SK-N-MC (cell line): ENCODE measurements around the gene HBD.

Source experiments
- EZH2 ChIP-seq: fragments of 200-600 bp; sonication (generic); IDR thresholded peaks from one replicate; pipeline ENCODE4 v1.6.1; 2017; ENCODE audit warnings: antibody characterized with exemption
- FOXP2 ChIP-seq: optimal IDR thresholded peaks from 2 replicates; pipeline ENCODE3; 2011; ENCODE audit warnings: mild to moderate bottlenecking, moderate library complexity; ENCODE audit not compliant: insufficient read depth; ENCODE audit errors: extremely low read length, control extremely low read depth
- POLR2AphosphoS5 ChIP-seq: IDR thresholded peaks from 2 replicates; pipeline ENCODE4 v1.6.1; 2012; ENCODE audit warnings: mild to moderate bottlenecking, low read depth, low read length, borderline replicate concordance

- TF ChIP-seq EZH2 (no peak), FOXP2 (no peak), POLR2AphosphoS5 (no peak)
These were observed 41.3 kb upstream of the HBD start for GRCh38 chr11:5275369-5276110.
